SU-DHL-6 (cell line): ENCODE results near the gene LRRC73.

Source experiments
- H2AFZ ChIP-seq: fragments of 200-600 bp; sonication (generic); 2 replicates; pipeline ENCODE4 v1.6.1; 2014; ENCODE audit warnings: low read depth, mild to moderate bottlenecking, moderate library complexity, mixed read lengths, antibody characterized with exemption, low read length; ENCODE audit not compliant: severe bottlenecking
- H3F3A ChIP-seq: fragments of 200-600 bp; shearing (Covaris generic); 2 replicates; pipeline ENCODE4 v1.6.0; 2016; ENCODE audit warnings: antibody characterized with exemption, mild to moderate bottlenecking; ENCODE audit not compliant: insufficient read depth
- H3K27ac ChIP-seq: fragments of 200-600 bp; sonication (generic); 2 replicates; pipeline ENCODE4 v1.5.1; 2016; ENCODE audit warnings: low read depth, mild to moderate bottlenecking, low read length, moderate library complexity, mixed read lengths
- H3K27me3 ChIP-seq: fragments of 200-600 bp; sonication (generic), shearing (Covaris generic); 2 replicates; pipeline ENCODE4 v1.6.0; 2014; ENCODE audit warnings: mild to moderate bottlenecking, low read length
- H3K36me3 ChIP-seq: fragments of 200-600 bp; sonication (generic); 2 replicates; pipeline ENCODE4 v1.6.1; 2014; ENCODE audit warnings: mild to moderate bottlenecking, low read length, mixed read lengths
- H3K4me2 ChIP-seq: fragments of 300-600, 200-600 bp; shearing (Covaris generic), sonication (generic); 2 replicates; pipeline ENCODE4 v1.6.0; 2014; ENCODE audit warnings: low read length, low read depth, mild to moderate bottlenecking; ENCODE audit not compliant: poor library complexity, severe bottlenecking
- H3K4me3 ChIP-seq: fragments of 200-600 bp; sonication (generic); 2 replicates; pipeline ENCODE4 v1.5.1; 2014; ENCODE audit warnings: antibody characterized with exemption, low read length, mild to moderate bottlenecking, mixed read lengths; ENCODE audit not compliant: insufficient read depth, poor library complexity, severe bottlenecking
- H3K79me2 ChIP-seq: fragments of 200-600 bp; sonication (generic); 2 replicates; pipeline ENCODE4 v1.6.1; 2014; ENCODE audit warnings: mild to moderate bottlenecking, low read length, moderate library complexity; ENCODE audit not compliant: insufficient read depth
- H3K9ac ChIP-seq: fragments of 200-600 bp; sonication (generic); 2 replicates; pipeline ENCODE4 v1.7.0; 2014; ENCODE audit warnings: mild to moderate bottlenecking, low read length
- H3K9me2 ChIP-seq: fragments of 200-600 bp; sonication (generic); replicated peaks from 2 replicates; pipeline ENCODE4 v1.6.1; 2014; ENCODE audit warnings: low read length; ENCODE audit not compliant: insufficient read depth
- H3K9me3 ChIP-seq: fragments of 200-600 bp; sonication (generic); 2 replicates; pipeline ENCODE4 v1.6.1; 2014; ENCODE audit warnings: low read length, mixed read lengths; ENCODE audit not compliant: insufficient read depth
- H4K20me1 ChIP-seq: fragments of 200-600 bp; sonication (generic); 2 replicates; pipeline ENCODE4 v1.6.1; 2014; ENCODE audit warnings: low read depth, mild to moderate bottlenecking, antibody characterized with exemption, low read length, moderate library complexity, mixed read lengths
- CTCF ChIP-seq: fragments of 200-600 bp; sonication (generic); IDR thresholded peaks from one replicate; pipeline ENCODE4 v1.5.1; 2017; ENCODE audit warnings: antibody characterized with exemption, mild to moderate bottlenecking, low read length, moderate library complexity; ENCODE audit not compliant: insufficient read depth, poor library complexity, severe bottlenecking
- EZH2phosphoT487 ChIP-seq: fragments of 200-600 bp; sonication (generic), shearing (Covaris generic); conservative IDR thresholded peaks from 2 replicates; pipeline ENCODE4 v1.6.1; 2018; ENCODE audit warnings: mild to moderate bottlenecking, antibody characterized with exemption, low read length, moderate library complexity, mixed read lengths

LRRC73 gene

GRCh38 chr6:43476746-43477145 is 33.4 kb downstream of the LRRC73 start:
- H3F3A ChIP-seq = peaks cover 8% of the 10 kb centered on the region; the same call in 1 of the 2 replicates
- H3K27me3 ChIP-seq = no peaks in the 10 kb centered on the region
- no peak overlapping the region for H3K27ac ChIP-seq
- no peaks in the 10 kb centered on the region for H3K9me2 ChIP-seq
- peaks cover 19% of the 10 kb centered on the region for H3K79me2 ChIP-seq
- no peak for TF ChIP-seq CTCF
- no peak for TF ChIP-seq EZH2phosphoT487
- H4K20me1 ChIP-seq = no peaks in the 10 kb centered on the region
- peak overlapping the region; percentile 87 for H3K4me2 ChIP-seq
- H3K9me3 ChIP-seq = no peaks in the 10 kb centered on the region
- H3K4me3 ChIP-seq = peak overlapping the region; percentile 69
- H3K36me3 ChIP-seq = no peaks in the 10 kb centered on the region
- H2AFZ ChIP-seq = peak overlapping the region; percentile 87
- peak overlapping the region; percentile 75 for H3K9ac ChIP-seq

- H3K27ac ChIP-seq = no peak overlapping the region
- TF ChIP-seq EZH2phosphoT487 = no peak
- TF ChIP-seq CTCF = no peak
- no peaks in the 10 kb centered on the region for H3K36me3 ChIP-seq
- H3K4me2 ChIP-seq = no peak overlapping the region
- H3K9me3 ChIP-seq = no peaks in the 10 kb centered on the region
- no peaks in the 10 kb centered on the region for H3K9me2 ChIP-seq
- H3K27me3 ChIP-seq = no peaks in the 10 kb centered on the region
- H3K4me3 ChIP-seq = no peak overlapping the region
- H3K79me2 ChIP-seq = peaks cover 15% of the 10 kb centered on the region
- H3F3A ChIP-seq = peaks cover 8% of the 10 kb centered on the region; the same call in 1 of the 2 replicates
- no peak overlapping the region for H3K9ac ChIP-seq
- no peak overlapping the region for H2AFZ ChIP-seq
- no peaks in the 10 kb centered on the region for H4K20me1 ChIP-seq
Measured at GRCh38 chr6:43475516-43475915, 34.6 kb downstream of the LRRC73 start.

- no peak for TF ChIP-seq CTCF
- Histone ChIP-seq H3K27ac (no peak overlapping the region), H3K9me2 (no peaks in the 10 kb centered on the region), H3K4me3 (no peak overlapping the region), H3K9me3 (no peaks in the 10 kb centered on the region), H3F3A (peaks cover 8% of the 10 kb centered on the region; the same call in 1 of the 2 replicates), H3K36me3 (no peaks in the 10 kb centered on the region), H3K9ac (no peak overlapping the region), H4K20me1 (no peaks in the 10 kb centered on the region), H2AFZ (no peak overlapping the region), H3K79me2 (0 out of 2 replicates have a peak, but pooled peaks cover under 1% of the 10 kb centered on the region), H3K4me2 (no peak overlapping the region), H3K27me3 (no peaks in the 10 kb centered on the region)
Measured at GRCh38 chr6:43472515-43472914, 37.6 kb downstream of the LRRC73 start.
